Dermis microvascular lymphatic vessel endothelial cell (primary cell): ENCODE results near the gene CEP19. TPM values are rescaled to one million over a fixed set of nuclear protein-coding genes. Genes with fewer than 3 reads are reported as not detected.
"Not testable (repeated sequence)": the region's sequence is repeated elsewhere in the genome, so short reads cannot be mapped to it uniquely, and the experiment has no call there.

ENCODE experiments used
- DNase-seq, 2 donors: peaks; one replicate each; pipeline versions ENCODE4 v3.0.0 to v3.0.0-alpha.2; 2010; ENCODE audit warnings: low read depth in 2 of 2
- total RNA-seq: library from RNA; depleted of rRNA; stranded (reverse); fragments of >200 nt; gene quantifications from 2 replicates; pipeline ENCODE4 v1.2.1, GENCODE V29; 2014

CEP19 gene
- 5.6 and 6.6 TPM in 2 replicates for total RNA-seq

GRCh38 chr3:196711838-196712513 is at the start of gene CEP19, which contains the start of gene PIGX:
Gene CEP19 (minus strand): TSS chr3:196712250. CDS start chr3:196708657, 3,593 bp downstream.
Gene PIGX (plus strand): TSS chr3:196712377.
- DNase-seq = peak; percentile 70 to 86

- peak in 1 of 2 donors; percentile 77 for DNase-seq
Measured at GRCh38 chr3:196757876-196758739, 46.1 kb upstream of the CEP19 start.

GRCh38 chr3:196756732-196757131 is 44.7 kb upstream of the CEP19 start:
- no peak for DNase-seq

GRCh38 chr3:196754091-196754981 is 42.3 kb upstream of the CEP19 start:
- DNase-seq = peak in 1 of 2 donors; percentile 21

- DNase-seq = no peak
Measured at GRCh38 chr3:196753201-196753600, 41.2 kb upstream of the CEP19 start.

- DNase-seq = no peak
Measured at GRCh38 chr3:196749125-196749524, 37.1 kb upstream of the CEP19 start.

- not testable (repeated sequence) for DNase-seq
Measured at GRCh38 chr3:196743569-196743968, 31.5 kb upstream of the CEP19 start.

- DNase-seq = no peak
Measured at GRCh38 chr3:196741249-196741889, 29.3 kb upstream of the CEP19 start.

GRCh38 chr3:196740481-196741248 is 28.6 kb upstream of the CEP19 start:
- DNase-seq = peak; percentile 63 to 70

- peak; percentile 47 to 89 for DNase-seq
Measured at GRCh38 chr3:196739671-196740480, 27.8 kb upstream of the CEP19 start, which contains the start of gene PAK2. Gene PAK2 (plus strand): TSS chr3:196739857. CDS start chr3:196782647, 42,790 bp downstream.

- DNase-seq = no peak
Measured at GRCh38 chr3:196737655-196738054, 25.6 kb upstream of the CEP19 start.

- no peak for DNase-seq
Measured at GRCh38 chr3:196736670-196737374, 24.8 kb upstream of the CEP19 start.

GRCh38 chr3:196735751-196736150 is 23.7 kb upstream of the CEP19 start:
- DNase-seq = no peak

- peak in 1 of 2 donors; percentile 55 for DNase-seq
Measured at GRCh38 chr3:196726788-196727675, 15.0 kb upstream of the CEP19 start.

GRCh38 chr3:196721097-196721496 is 9.0 kb upstream of the CEP19 start:
- no peak for DNase-seq

GRCh38 chr3:196717162-196717561 is 5.1 kb upstream of the CEP19 start:
- not testable (repeated sequence) for DNase-seq
